WERI-Rb-1 (cell line): Measurements from ENCODE around the gene ZNRF1.
"Not testable (repeated sequence)": the region's sequence is repeated elsewhere in the genome, so short reads cannot be mapped to it uniquely, and the experiment has no call there.

Experiments used
- DNase-seq: peaks from one replicate; pipeline ENCODE4 v3.0.0-alpha.2; 2020
- H3K27ac ChIP-seq: fragments of 250-450 bp; sonication (Bioruptor Pico); 2 replicates; pipeline ENCODE4 v1.5.1; 2020; ENCODE audit warnings: mild to moderate bottlenecking, moderate library complexity
- H3K27me3 ChIP-seq: fragments of 250-450 bp; sonication (Bioruptor Pico); 2 replicates; pipeline ENCODE4 v1.5.1; 2021; ENCODE audit warnings: mild to moderate bottlenecking, low read depth, moderate library complexity; ENCODE audit not compliant: insufficient read depth, severe bottlenecking
- H3K36me3 ChIP-seq: fragments of 250-450 bp; sonication (Bioruptor Pico); 2 replicates; pipeline ENCODE4 v1.5.1; 2020; ENCODE audit warnings: mild to moderate bottlenecking, moderate library complexity
- H3K4me3 ChIP-seq: 2 replicates; pipeline ENCODE4 v1.5.1; 2011; ENCODE audit warnings: low read depth, mild to moderate bottlenecking, control low read depth, low read length
- H3K9me3 ChIP-seq: fragments of 250-450 bp; sonication (Bioruptor Pico); 2 replicates; pipeline ENCODE4 v1.5.1; 2021; ENCODE audit warnings: mild to moderate bottlenecking, moderate library complexity; ENCODE audit not compliant: severe bottlenecking
- CTCF ChIP-seq: IDR thresholded peaks from 2 replicates; pipeline ENCODE4 v1.5.1; 2011; ENCODE audit warnings: low read depth, mild to moderate bottlenecking, control low read depth, inconsistent platforms, low read length

The ZNRF1 gene

GRCh38 chr16:75087375-75087979, 88.7 kb downstream of the ZNRF1 start:
- DNase-seq = peak; percentile 76
- peak; percentile 18; the same call in 1 of the 2 replicates for TF ChIP-seq CTCF
- Histone ChIP-seq H3K36me3 (no peaks in the 10 kb centered on the region), H3K27me3 (no peaks in the 10 kb centered on the region), H3K4me3 (peak overlapping the region; percentile 8; the same call in 1 of the 2 replicates), H3K27ac (peak overlapping the region; percentile 85), H3K9me3 (no peaks in the 10 kb centered on the region)

DNA sequence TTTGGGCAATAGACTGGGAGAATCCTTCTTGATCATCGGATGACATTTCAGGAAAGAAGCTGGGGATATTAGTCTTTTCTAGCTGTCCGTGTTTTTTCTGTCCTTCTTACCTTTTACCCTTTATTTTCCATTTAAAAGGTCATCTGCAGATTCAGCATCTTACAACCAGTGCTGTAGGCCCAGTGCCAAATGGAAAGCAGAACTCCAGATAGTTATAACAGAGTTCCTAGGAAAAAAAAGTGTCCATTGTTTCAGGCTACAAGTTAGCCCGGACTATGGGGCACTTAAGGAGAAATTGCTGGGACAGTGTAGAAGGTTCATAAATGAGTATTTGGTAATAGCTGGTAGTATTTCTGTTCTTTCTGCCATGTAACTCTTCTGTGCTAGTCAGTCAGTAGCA, 89.4 kb downstream of the ZNRF1 start:
- no peak for DNase-seq
- H3K4me3 ChIP-seq = no peak overlapping the region
- H3K36me3 ChIP-seq = no peaks in the 10 kb centered on the region
- H3K27ac ChIP-seq = peak overlapping the region; percentile 85
- H3K27me3 ChIP-seq = no peaks in the 10 kb centered on the region
- no peaks in the 10 kb centered on the region for H3K9me3 ChIP-seq
- no peak for TF ChIP-seq CTCF

DNA sequence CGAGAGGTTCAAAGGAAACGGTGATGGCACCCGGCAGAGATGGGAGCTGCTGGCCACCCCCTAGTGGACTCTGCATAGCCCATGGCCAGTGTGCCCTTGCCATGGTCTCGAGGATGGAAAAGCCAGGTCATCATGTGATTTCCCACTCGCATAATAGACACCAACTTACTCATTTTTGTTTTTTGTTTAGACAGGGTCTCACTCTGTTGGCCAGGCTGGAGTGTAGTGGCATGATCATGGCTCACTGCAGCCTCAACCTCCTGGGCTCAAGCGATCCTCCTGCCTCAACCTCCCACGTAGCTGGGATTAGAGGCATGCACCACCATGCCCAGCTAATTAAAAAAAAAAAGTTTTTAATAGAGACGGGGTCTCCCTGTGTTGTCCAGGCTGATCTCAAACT, 90.1 kb downstream of the ZNRF1 start:
- DNase-seq = no peak
- H3K36me3 ChIP-seq = peaks cover 1% of the 10 kb centered on the region; the same call in 1 of the 2 replicates
- no peak for TF ChIP-seq CTCF
- no peak overlapping the region for H3K27ac ChIP-seq
- H3K27me3 ChIP-seq = no peaks in the 10 kb centered on the region
- no peaks in the 10 kb centered on the region for H3K9me3 ChIP-seq
- H3K4me3 ChIP-seq = no peak overlapping the region

GRCh38 chr16:75089486-75090202, 90.8 kb downstream of the ZNRF1 start:
- H3K4me3 ChIP-seq = no peak overlapping the region
- H3K9me3 ChIP-seq = no peaks in the 10 kb centered on the region
- peaks cover 7% of the 10 kb centered on the region for H3K36me3 ChIP-seq
- DNase-seq = no peak
- H3K27ac ChIP-seq = no peak overlapping the region
- no peak for TF ChIP-seq CTCF
- H3K27me3 ChIP-seq = no peaks in the 10 kb centered on the region

DNA sequence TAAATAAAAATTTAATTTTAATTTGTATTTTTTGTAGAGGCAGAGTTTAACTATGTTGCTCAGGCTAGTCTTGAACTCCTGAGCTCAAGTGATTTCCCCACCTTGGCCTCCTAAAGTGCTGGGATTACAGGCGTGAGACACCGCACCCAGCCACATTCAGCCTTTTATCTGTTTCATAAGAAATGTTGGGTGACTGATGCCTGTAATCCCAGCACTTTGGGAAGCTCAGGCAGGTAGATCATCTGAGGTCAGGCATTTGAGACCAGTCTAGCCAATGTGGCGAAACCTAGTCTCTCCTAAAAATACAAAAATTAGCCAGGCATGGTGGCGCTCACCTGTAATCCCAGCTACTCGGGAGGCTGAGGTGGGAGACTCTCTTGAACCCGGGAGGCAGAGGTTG, 92.1 kb downstream of the ZNRF1 start:
- not testable (repeated sequence) for H3K27me3 ChIP-seq, H3K4me3 ChIP-seq, H3K9me3 ChIP-seq, DNase-seq, H3K27ac ChIP-seq, H3K36me3 ChIP-seq

GRCh38 chr16:75091619-75092018, 92.8 kb downstream of the ZNRF1 start:
- not testable (repeated sequence) for H3K9me3 ChIP-seq, DNase-seq, H3K27me3 ChIP-seq, H3K27ac ChIP-seq, H3K4me3 ChIP-seq
- H3K36me3 ChIP-seq = peaks cover 10% of the 10 kb centered on the region

DNA sequence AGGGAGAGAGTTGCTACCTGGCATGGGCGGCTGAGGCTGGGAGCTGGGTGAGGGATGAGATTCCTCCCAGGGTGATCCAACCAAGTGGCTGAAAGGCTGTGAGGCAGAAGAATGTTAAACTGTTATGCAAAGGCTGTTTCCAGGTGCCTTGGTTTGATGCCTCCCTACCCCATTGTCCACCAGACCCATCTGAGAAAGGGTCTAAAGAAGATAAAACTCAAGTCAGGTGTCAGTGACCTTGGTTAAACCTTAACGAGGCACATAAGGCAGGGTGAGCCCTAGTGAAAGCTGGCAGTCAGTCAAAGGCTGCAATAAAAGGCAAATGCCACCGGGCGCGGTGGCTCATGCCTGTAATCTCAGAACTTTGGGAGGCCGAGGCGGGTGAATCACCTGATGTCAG, 94.0 kb downstream of the ZNRF1 start:
- Histone ChIP-seq H3K27me3 (no peaks in the 10 kb centered on the region), H3K9me3 (no peaks in the 10 kb centered on the region), H3K4me3 (no peak overlapping the region), H3K36me3 (peaks cover 10% of the 10 kb centered on the region), H3K27ac (no peak overlapping the region)
- DNase-seq = no peak
- no peak for TF ChIP-seq CTCF
